ENCODE measurements around the gene IDH3G. TPM values are rescaled to one million over a fixed set of nuclear protein-coding genes. Genes with fewer than 3 reads are reported as not detected.
A peak's percentile ranks its signal among the peaks of the same experiment; 100 is the strongest.

The IDH3G gene
- total and polyA plus RNA-seq, 10 donors = 32.7 to 92.7 (median 58.1) TPM

DNA sequence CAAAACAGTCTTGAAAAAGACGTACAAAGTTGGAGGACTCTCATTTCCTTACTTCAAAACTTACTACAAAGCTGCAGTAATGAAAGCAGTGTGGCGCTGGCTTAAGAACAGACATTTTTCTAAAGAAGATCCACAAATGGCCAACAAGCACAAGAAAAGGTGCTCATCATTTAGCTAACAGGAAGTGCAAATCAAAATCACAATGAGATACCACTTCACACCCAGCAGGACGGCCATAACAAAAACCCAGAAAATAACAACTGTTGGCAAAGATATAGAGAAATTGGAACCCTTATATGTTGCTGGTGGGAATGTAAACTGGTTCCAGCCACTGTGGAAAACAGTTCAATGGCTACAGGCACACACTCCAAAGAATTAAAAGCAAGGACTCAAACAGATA is 32.8 kb upstream of the IDH3G start:
- no peak overlapping the region for H3K4me3 ChIP-seq
- no peaks in the 10 kb centered on the region for H3K36me3 ChIP-seq
- H3K27ac ChIP-seq = no peak overlapping the region
- intact Hi-C loops (cut with DNase I; ENCODE audit: low total_unique reads) = loop anchor here (10.0 kb wide), 1 partner anchor 68 kb away; no protein-coding TSS in a partner anchor
- H3K27me3 ChIP-seq (replicated peaks in 1 of 7) = peaks cover 6 to 69% (median 31%) of the 10 kb centered on the region in 7 donors
- no peak for DNase-seq
- TF ChIP-seq, protein P1, sequence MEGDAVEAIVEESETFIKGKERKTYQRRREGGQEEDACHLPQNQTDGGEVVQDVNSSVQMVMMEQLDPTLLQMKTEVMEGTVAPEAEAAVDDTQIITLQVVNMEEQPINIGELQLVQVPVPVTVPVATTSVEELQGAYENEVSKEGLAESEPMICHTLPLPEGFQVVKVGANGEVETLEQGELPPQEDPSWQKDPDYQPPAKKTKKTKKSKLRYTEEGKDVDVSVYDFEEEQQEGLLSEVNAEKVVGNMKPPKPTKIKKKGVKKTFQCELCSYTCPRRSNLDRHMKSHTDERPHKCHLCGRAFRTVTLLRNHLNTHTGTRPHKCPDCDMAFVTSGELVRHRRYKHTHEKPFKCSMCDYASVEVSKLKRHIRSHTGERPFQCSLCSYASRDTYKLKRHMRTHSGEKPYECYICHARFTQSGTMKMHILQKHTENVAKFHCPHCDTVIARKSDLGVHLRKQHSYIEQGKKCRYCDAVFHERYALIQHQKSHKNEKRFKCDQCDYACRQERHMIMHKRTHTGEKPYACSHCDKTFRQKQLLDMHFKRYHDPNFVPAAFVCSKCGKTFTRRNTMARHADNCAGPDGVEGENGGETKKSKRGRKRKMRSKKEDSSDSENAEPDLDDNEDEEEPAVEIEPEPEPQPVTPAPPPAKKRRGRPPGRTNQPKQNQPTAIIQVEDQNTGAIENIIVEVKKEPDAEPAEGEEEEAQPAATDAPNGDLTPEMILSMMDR (IDR thresholded peaks at IDR 0.05 in 8 of 11, conservative IDR thresholded peaks at IDR 0.05 in 3 of 11) = no peak
- no peak for TF ChIP-seq POLR2A (IDR thresholded peaks at IDR 0.05)
- no peak for TF ChIP-seq POLR2AphosphoS5 (IDR thresholded peaks at IDR 0.05)
- H3K4me1 ChIP-seq = peaks cover 0 to 33% (median 13%) of the 10 kb centered on the region in 6 donors
- WGBS, 5 donors = 64 to 76% (median 68%) methylated on average over 3 of the region's 3 CpGs
- peaks cover 0 to 5% (median 0%) of the 10 kb centered on the region in 8 donors for H3K9me3 ChIP-seq

DNA sequence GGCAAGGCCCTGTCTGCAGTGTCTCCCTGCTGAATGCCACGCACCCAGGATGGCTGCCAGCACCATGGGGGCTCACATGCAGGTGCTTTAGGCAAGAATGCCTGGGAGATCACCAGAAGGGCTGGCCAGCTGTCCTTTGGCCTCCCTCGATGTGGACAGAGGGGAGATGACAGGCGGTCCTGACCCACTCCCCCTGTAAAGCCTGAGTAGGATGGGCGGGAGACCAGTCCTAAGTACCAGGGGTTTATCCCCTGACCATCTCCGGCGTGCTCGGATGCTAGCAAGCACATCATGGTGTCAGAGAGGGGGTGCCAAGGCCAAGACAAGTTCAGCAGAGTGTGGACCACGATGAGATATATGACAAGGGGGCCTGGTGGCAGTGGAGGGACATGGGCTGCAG is 30.9 kb upstream of the IDH3G start:
- 73 to 80% (median 78%) methylated on average over 2 to 8 of the region's 8 CpGs for WGBS, 5 donors
- H3K9me3 ChIP-seq = peaks cover 0 to 5% (median 0%) of the 10 kb centered on the region in 8 donors
- TF ChIP-seq POLR2AphosphoS5 (IDR thresholded peaks at IDR 0.05) (no peak), POLR2A (IDR thresholded peaks at IDR 0.05) (no peak)
- TF ChIP-seq, protein P1 (IDR thresholded peaks at IDR 0.05 in 8 of 11, conservative IDR thresholded peaks at IDR 0.05 in 3 of 11) = no peak
- peaks cover 6 to 68% (median 22%) of the 10 kb centered on the region in 7 donors for H3K27me3 ChIP-seq (replicated peaks in 1 of 7)
- intact Hi-C loops (cut with DNase I; ENCODE audit: low total_unique reads) = loop anchor here (10.0 kb wide), 1 partner anchor 70 kb away; no protein-coding TSS in a partner anchor
- H3K4me1 ChIP-seq = peaks cover 0 to 40% (median 13%) of the 10 kb centered on the region in 6 donors
- peak; percentile 57 for DNase-seq
- H3K27ac ChIP-seq = no peak overlapping the region
- H3K4me3 ChIP-seq = no peak overlapping the region
- no peaks in the 10 kb centered on the region for H3K36me3 ChIP-seq

DNA sequence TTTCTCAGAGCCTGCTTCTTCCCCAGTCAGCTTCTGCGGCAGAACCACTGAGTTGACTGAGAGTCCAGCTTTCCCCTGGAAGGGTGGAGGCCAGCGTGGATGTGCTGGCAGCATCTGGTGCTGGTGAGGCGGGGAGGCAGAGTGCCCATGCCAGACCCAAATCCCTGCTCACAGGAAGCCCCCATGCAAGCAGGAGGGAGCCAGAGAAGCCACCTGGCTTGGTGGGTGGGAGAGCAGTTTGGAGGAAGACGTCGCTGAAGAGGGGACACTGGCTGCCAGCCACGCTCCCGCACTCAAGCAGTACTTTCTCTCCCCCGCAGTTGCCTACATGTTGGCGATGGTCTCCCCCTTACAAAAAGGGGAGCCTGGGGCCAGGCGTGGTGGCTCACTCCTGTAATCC is 30.2 kb upstream of the IDH3G start:
- Histone ChIP-seq H3K9me3 (peaks cover 0 to 1% (median 0%) of the 10 kb centered on the region in 8 donors), H3K36me3 (no peaks in the 10 kb centered on the region), H3K27me3 (replicated peaks in 1 of 7) (peaks cover 0 to 68% (median 17%) of the 10 kb centered on the region in 7 donors), H3K27ac (no peak overlapping the region), H3K4me1 (peaks cover 0 to 38% (median 12%) of the 10 kb centered on the region in 6 donors), H3K4me3 (no peak overlapping the region)
- WGBS, 5 donors = 79 to 94% (median 85%) methylated on average over 5 to 10 of the region's 10 CpGs
- intact Hi-C loops (cut with DNase I; ENCODE audit: low total_unique reads) = loop anchor here (10.0 kb wide), 1 partner anchor 70 kb away; no protein-coding TSS in a partner anchor
- peak; percentile 57 for DNase-seq
- TF ChIP-seq POLR2AphosphoS5 (IDR thresholded peaks at IDR 0.05) (no peak), POLR2A (IDR thresholded peaks at IDR 0.05) (no peak)
- TF ChIP-seq, protein P1 (IDR thresholded peaks at IDR 0.05 in 8 of 11, conservative IDR thresholded peaks at IDR 0.05 in 3 of 11) = no peak

DNA sequence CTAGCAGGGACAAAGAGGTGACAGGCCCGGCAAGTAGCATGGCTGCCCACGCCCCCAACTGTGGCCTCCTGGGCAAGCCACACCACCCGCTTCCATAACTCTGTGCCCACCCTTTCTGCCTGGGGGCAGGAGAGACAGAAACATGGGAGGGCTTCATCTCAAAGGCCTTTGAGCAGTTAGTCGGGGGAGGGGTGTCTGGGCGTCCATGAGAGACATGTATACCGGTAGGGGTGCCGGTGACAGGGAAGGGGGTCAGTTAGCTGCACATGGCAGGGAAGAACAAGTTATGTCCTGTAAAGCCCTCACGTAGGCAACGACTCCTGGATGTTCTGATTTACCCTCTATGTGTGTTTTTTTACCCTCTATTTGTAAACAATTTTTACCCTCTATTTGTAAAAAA is 26.9 kb upstream of the IDH3G start:
- TF ChIP-seq POLR2AphosphoS5 (IDR thresholded peaks at IDR 0.05) (no peak), POLR2A (IDR thresholded peaks at IDR 0.05) (no peak)
- TF ChIP-seq, protein P1 (IDR thresholded peaks at IDR 0.05 in 8 of 11, conservative IDR thresholded peaks at IDR 0.05 in 3 of 11) = no peak
- Histone ChIP-seq H3K27ac (no peak overlapping the region), H3K36me3 (no peaks in the 10 kb centered on the region), H3K27me3 (replicated peaks in 1 of 7) (peaks cover 0 to 75% (median 15%) of the 10 kb centered on the region in 7 donors), H3K4me3 (no peak overlapping the region), H3K4me1 (peaks cover 0 to 56% (median 19%) of the 10 kb centered on the region in 6 donors), H3K9me3 (no peaks in the 10 kb centered on the region)
- peak; percentile 58 for DNase-seq
- 85 to 94% (median 87%) methylated on average over 8 to 9 of the region's 9 CpGs for WGBS, 5 donors
- intact Hi-C loops (cut with DNase I; ENCODE audit: low total_unique reads) = loop anchor here (10.0 kb wide), 1 partner anchor 74 kb away; no protein-coding TSS in a partner anchor

All from spleen (tissue), 11 donors.